Left ventricle myocardium inferior (tissue), 1 donor: Measurements from ENCODE around the gene CHRM1. TPM values are rescaled to one million over a fixed set of nuclear protein-coding genes. Genes with fewer than 3 reads are reported as not detected.
A peak's percentile ranks its signal among the peaks of the same experiment; 100 is the strongest.

Experiments
- DNase-seq: peaks from one replicate; pipeline ENCODE4 v3.0.0-alpha.2; 2020
- H3K27ac ChIP-seq: fragments of 200-600 bp; replicated peaks from 2 replicates; pipeline ENCODE4 v1.8.0; 2021
- H3K27me3 ChIP-seq: fragments of 200-600 bp; 2 replicates; pipeline ENCODE4 v1.8.0; 2021; ENCODE audit warnings: low read depth
- H3K36me3 ChIP-seq: fragments of 200-600 bp; 2 replicates; pipeline ENCODE4 v1.8.0; 2021
- H3K4me1 ChIP-seq: fragments of 200-600 bp; 2 replicates; pipeline ENCODE4 v1.8.0; 2021
- H3K4me3 ChIP-seq: fragments of 200-600 bp; 2 replicates; pipeline ENCODE4 v1.8.0; 2021; ENCODE audit warnings: mild to moderate bottlenecking, moderate library complexity
- H3K9me3 ChIP-seq: fragments of 200-600 bp; replicated peaks from 2 replicates; pipeline ENCODE4 v1.8.0; 2021
- CTCF ChIP-seq: fragments of 200-600 bp; IDR thresholded peaks from 2 replicates; pipeline ENCODE4 v1.8.0; 2021; ENCODE audit warnings: antibody characterized with exemption, mild to moderate bottlenecking, borderline replicate concordance
- intact Hi-C: fragments of 100-400 bp; cut with micrococcal nuclease; formaldehyde crosslinking; loops from one replicate; pipeline ENCODE4 v1.11.0; 2022
- long read RNA-seq: library from polyadenylated mRNA; unstranded; transcript quantifications from one replicate; pipeline ENCODE4 v2.0.0, GENCODE V29; 2021
- total RNA-seq: library from RNA; stranded (reverse); fragmentation: NEBNext Ultra II Directional; extraction: Animal tissue kit (Norgen Biotek cat#: 25700); gene quantifications from one replicate; pipeline ENCODE4 v1.2.1, GENCODE V29; 2021
- donor health status: DM: no; HTN: yes; CAD: no; lungs with severe emphysema.

CHRM1 gene, protein sequence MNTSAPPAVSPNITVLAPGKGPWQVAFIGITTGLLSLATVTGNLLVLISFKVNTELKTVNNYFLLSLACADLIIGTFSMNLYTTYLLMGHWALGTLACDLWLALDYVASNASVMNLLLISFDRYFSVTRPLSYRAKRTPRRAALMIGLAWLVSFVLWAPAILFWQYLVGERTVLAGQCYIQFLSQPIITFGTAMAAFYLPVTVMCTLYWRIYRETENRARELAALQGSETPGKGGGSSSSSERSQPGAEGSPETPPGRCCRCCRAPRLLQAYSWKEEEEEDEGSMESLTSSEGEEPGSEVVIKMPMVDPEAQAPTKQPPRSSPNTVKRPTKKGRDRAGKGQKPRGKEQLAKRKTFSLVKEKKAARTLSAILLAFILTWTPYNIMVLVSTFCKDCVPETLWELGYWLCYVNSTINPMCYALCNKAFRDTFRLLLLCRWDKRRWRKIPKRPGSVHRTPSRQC
- not detected for total RNA-seq
- long read RNA-seq, result 0 reads

- Histone ChIP-seq H3K27me3 (peaks cover 63% of the 10 kb centered on the region), H3K9me3 (no peaks in the 10 kb centered on the region), H3K4me1 (peaks cover 37% of the 10 kb centered on the region), H3K36me3 (no peaks in the 10 kb centered on the region), H3K27ac (no peak within 1 kb of the TSS), H3K4me3 (peak within 1 kb of the TSS; percentile 17)
- DNase-seq, result no peak
- intact Hi-C loops, result no loop called here
- TF ChIP-seq CTCF, result no peak
These were observed at the start of gene CHRM1 for GRCh38 chr11:62921201-62921572. TSS of gene CHRM1 (minus strand) at chr11:62921363. CDS start at chr11:62911100, 10,263 bp downstream.

DNA sequence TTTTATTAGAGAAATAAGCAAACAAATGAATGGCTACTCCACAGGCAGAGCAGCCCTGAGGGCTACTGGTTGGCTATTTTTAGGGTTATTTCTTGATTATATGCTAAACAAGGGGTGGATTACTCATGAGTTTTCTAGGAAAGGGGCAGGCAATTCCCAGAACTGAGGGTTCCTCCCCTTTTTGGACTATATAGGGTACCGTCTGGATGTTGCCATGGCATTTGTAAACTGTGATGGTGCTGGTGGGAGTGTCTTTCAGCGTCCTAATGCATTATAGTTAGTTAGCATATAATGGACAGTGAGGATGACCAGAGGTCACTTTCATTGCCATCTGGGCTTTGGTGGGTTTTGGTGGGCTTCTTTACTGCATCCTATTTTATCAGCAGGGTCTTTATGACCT is 44.4 kb upstream of the CHRM1 start:
- Histone ChIP-seq H3K4me3 (no peak overlapping the region), H3K4me1 (no peaks in the 10 kb centered on the region), H3K27ac (no peak overlapping the region), H3K9me3 (no peaks in the 10 kb centered on the region), H3K27me3 (peaks cover 13% of the 10 kb centered on the region), H3K36me3 (no peaks in the 10 kb centered on the region)
- TF ChIP-seq CTCF, result no peak
- DNase-seq, result no peak
- intact Hi-C loops, result no loop called here

GRCh38 chr11:62962391-62962790 is 41.2 kb upstream of the CHRM1 start:
- intact Hi-C loops, result no loop called here
- no peaks in the 10 kb centered on the region for H3K9me3 ChIP-seq
- peaks cover 13% of the 10 kb centered on the region for H3K27me3 ChIP-seq
- no peak for TF ChIP-seq CTCF
- peaks cover 16% of the 10 kb centered on the region for H3K4me1 ChIP-seq
- no peak overlapping the region for H3K27ac ChIP-seq
- H3K36me3 ChIP-seq, result no peaks in the 10 kb centered on the region
- DNase-seq, result no peak
- H3K4me3 ChIP-seq, result no peak overlapping the region

GRCh38 chr11:62961017-62961570 is 39.9 kb upstream of the CHRM1 start:
- Histone ChIP-seq H3K4me1 (peaks cover 16% of the 10 kb centered on the region), H3K27me3 (peaks cover 15% of the 10 kb centered on the region), H3K9me3 (no peaks in the 10 kb centered on the region), H3K4me3 (no peak overlapping the region), H3K36me3 (no peaks in the 10 kb centered on the region), H3K27ac (no peak overlapping the region)
- no peak for DNase-seq
- no peak for TF ChIP-seq CTCF
- intact Hi-C loops, result no loop called here

DNA sequence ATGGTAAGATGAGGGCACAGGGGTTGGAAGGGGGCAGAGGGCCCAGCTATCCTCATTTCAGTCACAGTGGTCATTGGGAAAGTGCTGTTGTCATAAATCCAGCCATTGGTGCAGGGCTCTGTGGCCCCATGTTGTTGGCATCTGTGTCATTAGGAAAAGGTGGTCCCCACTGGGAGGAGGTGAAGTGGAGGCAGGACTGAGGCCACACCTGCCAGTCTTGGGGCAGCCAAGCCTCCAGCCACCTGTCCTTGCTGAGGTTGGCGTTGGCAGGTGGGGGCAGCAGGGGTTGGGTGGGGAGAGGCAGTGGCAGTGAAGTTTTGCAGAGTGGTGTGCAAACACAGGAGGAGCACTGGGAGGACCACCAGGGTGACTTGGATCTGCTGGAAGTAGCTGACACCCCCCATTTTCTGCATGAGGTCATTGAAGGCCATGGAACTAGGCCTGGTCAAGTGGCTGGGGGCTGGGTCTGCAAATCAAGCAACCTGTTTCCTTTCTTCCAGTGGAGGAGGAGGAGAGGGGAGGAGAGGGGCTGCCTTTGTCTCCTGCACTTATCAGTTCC is 38.3 kb upstream of the CHRM1 start:
- intact Hi-C loops, result no loop called here
- Histone ChIP-seq H3K36me3 (no peaks in the 10 kb centered on the region), H3K27ac (peak overlapping the region; percentile 4), H3K27me3 (peaks cover 16% of the 10 kb centered on the region), H3K4me1 (peaks cover 16% of the 10 kb centered on the region), H3K9me3 (no peaks in the 10 kb centered on the region), H3K4me3 (no peak overlapping the region)
- DNase-seq, result no peak
- TF ChIP-seq CTCF, result no peak
